A549 (cell line): ENCODE data around the gene PKN2. TPM values are rescaled to one million over a fixed set of nuclear protein-coding genes. Genes with fewer than 3 reads are reported as not detected.

Experiments
- ATAC-seq, 2 experiments: fragments of 200-7000 bp in 1 of 2; fragments of >200 bp in 1 of 2; cut with Nextera tagmentation in 1 of 2; cut with Tn5 transposase in 1 of 2; 3 replicates each; pipeline versions ENCODE4 v1.8.0 to v1.9.1; 2018 to 2020; ENCODE audit warnings: mild to moderate bottlenecking in 1 of 2, moderate library complexity in 1 of 2
- CTCF ChIA-PET: fragments of 300-600 bp; sonication (Branson Sonifier 250); formaldehyde crosslinking; extraction: SDS; loops from one replicate; lab custom pipeline; 2021; ENCODE audit warnings: antibody characterized with exemption, inconsistent platforms; lab: Yijun Ruan, JAX
- POLR2A ChIA-PET: fragments of 350-600 bp; formaldehyde crosslinking; extraction: SDS; loops from one replicate; lab custom pipeline; 2021; ENCODE audit warnings: antibody characterized with exemption, inconsistent platforms; lab: Yijun Ruan, JAX
- DNase-seq, 2 experiments: peaks; one replicate each; pipeline versions ENCODE4 v3.0.0 to v3.0.0-alpha.2; 2011 to 2016; ENCODE audit warnings: low read depth in 1 of 2, low spot score in 1 of 2
- FAIRE-seq: peaks from 2 replicates; lab custom pipeline; 2011; peaks lifted over from hg19 to GRCh38; lab: Jason Lieb, UNC
- H3K27ac ChIP-seq, 2 experiments: fragments of >200 bp; sonication (Bioruptor Twin); formaldehyde crosslinking; 3 replicates each; pipeline ENCODE4 v1.5.1; 2016 to 2017
- H3K4me1 ChIP-seq: fragments of >200 bp; sonication (Bioruptor Twin); formaldehyde crosslinking; 3 replicates; pipeline ENCODE4 v1.6.1; 2016
- H3K4me2 ChIP-seq: fragments of >200 bp; sonication (Bioruptor Twin); formaldehyde crosslinking; 3 replicates; pipeline ENCODE4 v1.6.1; 2016
- H3K4me3 ChIP-seq: fragments of >200 bp; sonication (Bioruptor Twin); formaldehyde crosslinking; 3 replicates; pipeline ENCODE4 v1.5.1; 2016
- H3K9me3 ChIP-seq: fragments of >200 bp; sonication (Bioruptor Twin); formaldehyde crosslinking; 3 replicates; pipeline ENCODE4 v1.6.1; 2016
- CBX8 ChIP-seq: fragments of 200-600 bp; sonication (generic); IDR thresholded peaks from 2 replicates; pipeline ENCODE4 v1.6.1; 2016
- CHD2 ChIP-seq: fragments of 150-350 bp; IDR thresholded peaks from 2 replicates; pipeline ENCODE4 v1.6.1; 2014; ENCODE audit warnings: low read length; ENCODE audit not compliant: partially characterized antibody
- EHF ChIP-seq: fragments of 250-450 bp; sonication (Bioruptor Pico); IDR thresholded peaks from 2 replicates; pipeline ENCODE4 v1.5.0; 2020; ENCODE audit warnings: mild to moderate bottlenecking
- HOXB13 ChIP-seq: fragments of 250-450 bp; sonication (Bioruptor Pico); IDR thresholded peaks from 2 replicates; pipeline ENCODE4 v1.5.0; 2020; ENCODE audit warnings: low read depth, mild to moderate bottlenecking, moderate library complexity
- HOXB5 ChIP-seq: fragments of 250-450 bp; sonication (Bioruptor Pico); IDR thresholded peaks from 2 replicates; pipeline ENCODE4 v1.5.0; 2020; ENCODE audit warnings: mild to moderate bottlenecking, moderate library complexity
- KDM5A ChIP-seq: fragments of 200-600 bp; sonication (generic); IDR thresholded peaks from 2 replicates; pipeline ENCODE4 v1.6.1; 2016; ENCODE audit warnings: antibody characterized with exemption, mild to moderate bottlenecking
- MAFK ChIP-seq: fragments of 450-650 bp; IDR thresholded peaks from 2 replicates; pipeline ENCODE4 v1.6.1; 2014; ENCODE audit not compliant: partially characterized antibody
- MAX ChIP-seq: IDR thresholded peaks from 2 replicates; pipeline ENCODE4 v1.6.1; 2012
- MAZ ChIP-seq: fragments of 150-350 bp; IDR thresholded peaks from 2 replicates; pipeline ENCODE4 v1.6.1; 2014; ENCODE audit warnings: antibody characterized with exemption, low read depth, low read length, borderline replicate concordance
- NPAS2 ChIP-seq: fragments of 250-450 bp; sonication (Bioruptor Pico); IDR thresholded peaks from 2 replicates; pipeline ENCODE4 v1.8.0; 2022; ENCODE audit warnings: mild to moderate bottlenecking, moderate library complexity, borderline replicate concordance
- POLR2A ChIP-seq: IDR thresholded peaks from 2 replicates; pipeline ENCODE4 v1.6.1; 2012; ENCODE audit warnings: mild to moderate bottlenecking, low read length
- POLR2AphosphoS2 ChIP-seq: conservative IDR thresholded peaks from 2 replicates; pipeline ENCODE4 v1.6.1; 2012; ENCODE audit warnings: low read length, improper control_type of control experiment, inconsistent platforms
- SMC3 ChIP-seq: fragments of >200 bp; sonication (Bioruptor Twin); formaldehyde crosslinking; IDR thresholded peaks from 3 replicates; pipeline ENCODE4 v1.6.1; 2018; ENCODE audit warnings: inconsistent platforms
- SREBF2 ChIP-seq: fragments of 450-650 bp; IDR thresholded peaks from 2 replicates; pipeline ENCODE4 v1.6.1; 2014; ENCODE audit warnings: mild to moderate bottlenecking, moderate library complexity
- USF2 ChIP-seq: fragments of 450-650 bp; IDR thresholded peaks from 2 replicates; pipeline ENCODE4 v1.6.1; 2014; ENCODE audit warnings: antibody characterized with exemption
- ZFP36 ChIP-seq: fragments of 450-650 bp; IDR thresholded peaks from 2 replicates; pipeline ENCODE4 v1.6.1; 2014; ENCODE audit warnings: borderline replicate concordance; ENCODE audit not compliant: partially characterized antibody
- WGBS: methylation state at CpG from one replicate; pipeline ENCODE4 v1.1.6; 2017; ENCODE audit errors: missing lambda C conversion rate; 5-methylcytosine and 5-hydroxymethylcytosine counted together
- polyA plus RNA-seq, 4 experiments: library from polyadenylated mRNA; depleted of rRNA in 3 of 4; stranded (reverse); fragments of >200 nt; fragmentation: RNase III in 1 of 4; extraction: RNeasy Plus Mini Kit Qiagen cat#74134 plus additional on column Dnase treatment in 1 of 4; gene quantifications; 2 replicates in 3 of 4; 3 replicates in 1 of 4; pipeline ENCODE4 v1.2.3, GENCODE V29; 2011 to 2017
- TF ChIP-seq, protein P1 (sequence below): IDR thresholded peaks from 2 replicates; pipeline ENCODE4 v1.6.1; 2012
- TF ChIP-seq, protein P2 (sequence below): IDR thresholded peaks from 2 replicates; pipeline ENCODE4 v1.6.1; 2012; ENCODE audit warnings: low read depth, borderline replicate concordance

The PKN2 gene
- polyA plus RNA-seq, 2 of the 4 experiments (the other 2 are of a cell fraction), result 14.4 to 39.6 TPM

DNA sequence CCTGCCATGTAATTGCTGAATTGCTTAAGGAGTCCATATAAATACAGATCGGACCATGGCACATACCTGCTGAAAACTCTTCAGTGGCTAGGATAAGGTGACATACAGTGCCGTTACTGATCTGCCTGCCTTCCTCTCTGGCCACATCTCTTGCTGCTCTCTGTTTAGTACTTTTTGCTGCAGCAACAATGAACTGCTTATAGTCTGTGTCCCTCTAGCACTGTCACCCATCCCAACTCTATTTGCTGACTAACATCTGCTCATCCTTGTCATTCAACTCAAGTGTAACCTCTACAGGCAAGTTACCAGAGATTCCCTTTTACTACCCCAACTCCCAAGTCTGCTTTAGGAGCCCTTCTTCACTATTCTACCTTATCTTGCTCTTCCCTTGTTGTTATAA lies 141.6 kb downstream of the PKN2 start:
- DNase-seq (no peak), ATAC-seq (no peak), FAIRE-seq (no peak)
- TF ChIP-seq POLR2A (no peak), ZFP36 (no peak), NPAS2 (no peak), POLR2AphosphoS2 (no peak), HOXB13 (no peak), MAX (no peak), MAZ (no peak), CHD2 (no peak), KDM5A (no peak)
- TF ChIP-seq, protein P1, sequence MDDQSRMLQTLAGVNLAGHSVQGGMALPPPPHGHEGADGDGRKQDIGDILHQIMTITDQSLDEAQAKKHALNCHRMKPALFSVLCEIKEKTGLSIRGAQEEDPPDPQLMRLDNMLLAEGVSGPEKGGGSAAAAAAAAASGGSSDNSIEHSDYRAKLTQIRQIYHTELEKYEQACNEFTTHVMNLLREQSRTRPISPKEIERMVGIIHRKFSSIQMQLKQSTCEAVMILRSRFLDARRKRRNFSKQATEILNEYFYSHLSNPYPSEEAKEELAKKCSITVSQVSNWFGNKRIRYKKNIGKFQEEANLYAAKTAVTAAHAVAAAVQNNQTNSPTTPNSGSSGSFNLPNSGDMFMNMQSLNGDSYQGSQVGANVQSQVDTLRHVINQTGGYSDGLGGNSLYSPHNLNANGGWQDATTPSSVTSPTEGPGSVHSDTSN, result no peak
- WGBS, result 100% methylated on average over 2 of the region's 2 CpGs
- ChIA-PET CTCF (no interaction called here), POLR2A (no interaction called here)
- no peak overlapping the region for H3K27ac ChIP-seq
- no peaks in the 10 kb centered on the region for H3K9me3 ChIP-seq
- no peaks in the 10 kb centered on the region for H3K4me1 ChIP-seq
- H3K4me2 ChIP-seq, result no peak overlapping the region
- no peak overlapping the region for H3K4me3 ChIP-seq

GRCh38 chr1:88847643-88848042 lies 163.6 kb downstream of the PKN2 start:
- no peak for FAIRE-seq
- no peak for ATAC-seq
- 0% methylated on average over 1 of the region's 1 CpG for WGBS
- Histone ChIP-seq H3K4me3 (no peak overlapping the region), H3K9me3 (no peaks in the 10 kb centered on the region), H3K4me1 (no peaks in the 10 kb centered on the region), H3K27ac (no peak overlapping the region), H3K4me2 (no peak overlapping the region)
- CTCF ChIA-PET, result interaction anchor here (0.9 to 1.7 kb wide), 3 partner anchors 30 to 42 kb away, joined by 3 read pairs; no protein-coding TSS in a partner anchor
- no peak for TF ChIP-seq HOXB13
- TF ChIP-seq, protein P1, result no peak
- no peak for TF ChIP-seq MAFK
- DNase-seq, result no peak
- POLR2A ChIA-PET, result no interaction called here

DNA sequence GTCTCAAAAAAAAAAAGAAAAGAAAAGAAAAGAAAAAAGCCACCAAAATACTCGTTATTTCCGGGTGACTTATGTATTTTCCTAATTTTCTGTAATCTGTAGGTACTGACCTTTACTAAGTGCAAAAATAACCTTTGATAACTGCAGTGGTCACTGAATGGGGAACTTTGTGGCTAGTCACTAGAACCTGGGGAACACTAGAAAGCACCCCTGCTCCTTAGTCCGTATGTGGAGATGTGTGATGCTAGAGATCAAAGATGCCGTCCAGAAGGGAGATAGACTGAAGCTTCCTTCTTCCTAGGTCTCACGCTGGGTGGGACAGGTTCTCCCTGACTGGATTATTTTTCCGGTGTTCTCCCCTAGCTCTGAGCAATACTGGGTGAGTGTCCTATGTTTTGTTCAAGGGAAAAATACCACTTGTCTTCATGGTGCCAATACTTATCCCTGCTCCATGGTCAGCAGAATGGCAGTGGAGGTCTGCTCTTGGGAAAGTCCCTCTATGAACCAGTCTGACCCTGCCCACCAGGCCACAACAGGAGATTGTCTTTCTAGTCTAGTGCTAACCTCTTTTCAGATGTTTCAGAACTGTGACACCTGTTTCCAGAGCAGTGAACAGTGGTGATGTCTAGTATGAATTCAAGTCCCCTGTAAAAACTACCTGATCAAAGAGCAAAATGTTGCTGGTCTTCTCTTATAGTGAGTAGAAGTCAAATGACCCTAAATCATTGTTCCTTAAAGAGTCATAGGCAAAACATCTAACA lies 167.4 kb downstream of the PKN2 start:
- Histone ChIP-seq H3K27ac (no peak overlapping the region), H3K4me2 (no peak overlapping the region), H3K4me3 (no peak overlapping the region), H3K9me3 (no peaks in the 10 kb centered on the region), H3K4me1 (no peaks in the 10 kb centered on the region)
- 94% methylated on average over 6 of the region's 6 CpGs for WGBS
- DNase-seq (no peak), FAIRE-seq (no peak), ATAC-seq (no peak)
- POLR2A ChIA-PET, result no interaction called here
- CTCF ChIA-PET, result no interaction called here
- TF ChIP-seq, protein P2, sequence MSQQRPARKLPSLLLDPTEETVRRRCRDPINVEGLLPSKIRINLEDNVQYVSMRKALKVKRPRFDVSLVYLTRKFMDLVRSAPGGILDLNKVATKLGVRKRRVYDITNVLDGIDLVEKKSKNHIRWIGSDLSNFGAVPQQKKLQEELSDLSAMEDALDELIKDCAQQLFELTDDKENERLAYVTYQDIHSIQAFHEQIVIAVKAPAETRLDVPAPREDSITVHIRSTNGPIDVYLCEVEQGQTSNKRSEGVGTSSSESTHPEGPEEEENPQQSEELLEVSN, result no peak
- TF ChIP-seq SREBF2, result no peak
- no peak for TF ChIP-seq SMC3
- TF ChIP-seq USF2, result no peak
- TF ChIP-seq CBX8, result no peak
- no peak for TF ChIP-seq HOXB5 (CRISPR knock-in tag)
- TF ChIP-seq MAFK, result no peak
- TF ChIP-seq HOXB13, result no peak
- no peak for TF ChIP-seq EHF (CRISPR knock-in tag)
